WTC11 (cell line): Measurements from ENCODE around the gene ZNF3. TPM values are rescaled to one million over a fixed set of nuclear protein-coding genes. Genes with fewer than 3 reads are reported as not detected.
"Not testable (repeated sequence)": the region's sequence is repeated elsewhere in the genome, so short reads cannot be mapped to it uniquely, and the experiment has no call there.

Experiments
- ATAC-seq: fragments of 200-7000 bp; cut with Tn5 transposase; 2 replicates; pipeline ENCODE4 v1.10.0; 2021; ENCODE audit warnings: mild to moderate bottlenecking, moderate library complexity
- CTCF ChIA-PET: fragments of 300-600 bp; sonication (Branson Sonifier 250); formaldehyde crosslinking; loops from one replicate; lab custom pipeline; 2021; ENCODE audit warnings: antibody characterized with exemption; lab: Charles Lee
- POLR2A ChIA-PET: fragments of 350-600 bp; sonication (Branson Sonifier 250); formaldehyde crosslinking; loops from one replicate; lab custom pipeline; 2021; ENCODE audit warnings: antibody characterized with exemption; lab: Charles Lee
- DNase-seq: peaks from one replicate; pipeline ENCODE4 v3.0.0; 2021; ENCODE audit warnings: low spot score
- H3K27ac Mint-ChIP-seq: 2 replicates; pipeline ENCODE4 v1.8.0; 2021; ENCODE audit warnings: mixed read lengths
- H3K27me3 Mint-ChIP-seq: 2 replicates; pipeline ENCODE4 v1.8.0; 2021; ENCODE audit warnings: low read depth, mild to moderate bottlenecking, moderate library complexity, mixed read lengths
- H3K36me3 Mint-ChIP-seq: 2 replicates; pipeline ENCODE4 v1.8.0; 2021; ENCODE audit warnings: mixed read lengths
- H3K4me1 Mint-ChIP-seq: 2 replicates; pipeline ENCODE4 v1.8.0; 2022; ENCODE audit warnings: mixed read lengths
- H3K4me3 Mint-ChIP-seq: 2 replicates; pipeline ENCODE4 v1.8.0; 2021; ENCODE audit warnings: mild to moderate bottlenecking, moderate library complexity, mixed read lengths
- H3K9me3 Mint-ChIP-seq: 2 replicates; pipeline ENCODE4 v1.8.0; 2021; ENCODE audit warnings: mixed read lengths
- CTCF ChIP-seq: fragments of 200-600 bp; IDR thresholded peaks from 2 replicates; pipeline ENCODE4 v1.8.0; 2022; ENCODE audit warnings: antibody characterized with exemption
- ETV6 ChIP-seq: sonication (generic); formaldehyde crosslinking; IDR thresholded peaks from 2 replicates; pipeline ENCODE4 v1.8.1; 2022; ENCODE audit warnings: mild to moderate bottlenecking, missing genetic modification reagents
- FOXK1 ChIP-seq: sonication (generic); formaldehyde crosslinking; IDR thresholded peaks from 2 replicates; pipeline ENCODE4 v1.8.0; 2022; ENCODE audit warnings: mild to moderate bottlenecking, moderate library complexity, missing genetic modification reagents
- GABPB1 ChIP-seq: sonication (generic); formaldehyde crosslinking; IDR thresholded peaks from 2 replicates; pipeline ENCODE4 v1.8.1; 2023; ENCODE audit warnings: mild to moderate bottlenecking, missing genetic modification reagents
- NFE2L1 ChIP-seq: sonication (generic); formaldehyde crosslinking; IDR thresholded peaks from 2 replicates; pipeline ENCODE4 v1.8.1; 2023; ENCODE audit warnings: missing genetic modification reagents
- NR2C2 ChIP-seq: sonication (generic); formaldehyde crosslinking; IDR thresholded peaks from 2 replicates; pipeline ENCODE4 v1.8.0; 2022; ENCODE audit warnings: mild to moderate bottlenecking, missing genetic modification reagents
- OVOL2 ChIP-seq: fragments of 250-450 bp; sonication (Bioruptor Pico); IDR thresholded peaks from 2 replicates; pipeline ENCODE4 v1.9.0; 2021; ENCODE audit warnings: mild to moderate bottlenecking, borderline replicate concordance
- RELA ChIP-seq: sonication (generic); formaldehyde crosslinking; IDR thresholded peaks from 2 replicates; pipeline ENCODE4 v1.8.1; 2022; ENCODE audit warnings: missing genetic modification reagents, mild to moderate bottlenecking, borderline replicate concordance
- SMAD3 ChIP-seq: sonication (generic); formaldehyde crosslinking; IDR thresholded peaks from 2 replicates; pipeline ENCODE4 v1.8.0; 2022; ENCODE audit warnings: missing genetic modification reagents, mild to moderate bottlenecking, borderline replicate concordance
- TCF7 ChIP-seq: sonication (generic); formaldehyde crosslinking; IDR thresholded peaks from 2 replicates; pipeline ENCODE4 v1.8.0; 2022; ENCODE audit warnings: mild to moderate bottlenecking, low read depth, missing genetic modification reagents, moderate library complexity
- ZBTB43 ChIP-seq: sonication (generic); formaldehyde crosslinking; IDR thresholded peaks from 2 replicates; pipeline ENCODE4 v1.8.1; 2023; ENCODE audit warnings: mild to moderate bottlenecking, missing genetic modification reagents
- ZNF121 ChIP-seq: sonication (generic); formaldehyde crosslinking; IDR thresholded peaks from 2 replicates; pipeline ENCODE4 v1.8.0; 2023; ENCODE audit warnings: missing genetic modification reagents
- total RNA-seq: library from RNA; stranded (reverse); gene quantifications from 3 replicates; pipeline ENCODE4 v1.2.3, GENCODE V29; 2021
- TF ChIP-seq, protein P1 (sequence below): sonication (generic); formaldehyde crosslinking; IDR thresholded peaks from 2 replicates; pipeline ENCODE4 v1.8.0; 2022; ENCODE audit warnings: mild to moderate bottlenecking, missing genetic modification reagents
- TF ChIP-seq, protein P2 (sequence below): sonication (generic); formaldehyde crosslinking; IDR thresholded peaks from 2 replicates; pipeline ENCODE4 v1.8.1; 2022; ENCODE audit warnings: missing genetic modification reagents, borderline replicate concordance
- TF ChIP-seq, protein P3 (sequence below): sonication (generic); formaldehyde crosslinking; IDR thresholded peaks from 2 replicates; pipeline ENCODE4 v1.8.0; 2022; ENCODE audit warnings: mild to moderate bottlenecking, missing genetic modification reagents
- TF ChIP-seq, protein P4 (sequence below): sonication (generic); formaldehyde crosslinking; IDR thresholded peaks from 2 replicates; pipeline ENCODE4 v1.8.0; 2022; ENCODE audit warnings: mild to moderate bottlenecking, missing genetic modification reagents
- TF ChIP-seq, protein P5 (sequence below): fragments of 250-450 bp; sonication (Bioruptor Pico); IDR thresholded peaks from 2 replicates; pipeline ENCODE4 v2.1.2; 2022; ENCODE audit warnings: mild to moderate bottlenecking, moderate library complexity
- TF ChIP-seq, protein P6 (sequence below): sonication (generic); formaldehyde crosslinking; IDR thresholded peaks from 2 replicates; pipeline ENCODE4 v1.8.1; 2023; ENCODE audit warnings: mild to moderate bottlenecking, moderate library complexity, missing genetic modification reagents

ZNF3 gene
- total RNA-seq, 1 experiment from 2014 or later = 48.3 TPM

DNA sequence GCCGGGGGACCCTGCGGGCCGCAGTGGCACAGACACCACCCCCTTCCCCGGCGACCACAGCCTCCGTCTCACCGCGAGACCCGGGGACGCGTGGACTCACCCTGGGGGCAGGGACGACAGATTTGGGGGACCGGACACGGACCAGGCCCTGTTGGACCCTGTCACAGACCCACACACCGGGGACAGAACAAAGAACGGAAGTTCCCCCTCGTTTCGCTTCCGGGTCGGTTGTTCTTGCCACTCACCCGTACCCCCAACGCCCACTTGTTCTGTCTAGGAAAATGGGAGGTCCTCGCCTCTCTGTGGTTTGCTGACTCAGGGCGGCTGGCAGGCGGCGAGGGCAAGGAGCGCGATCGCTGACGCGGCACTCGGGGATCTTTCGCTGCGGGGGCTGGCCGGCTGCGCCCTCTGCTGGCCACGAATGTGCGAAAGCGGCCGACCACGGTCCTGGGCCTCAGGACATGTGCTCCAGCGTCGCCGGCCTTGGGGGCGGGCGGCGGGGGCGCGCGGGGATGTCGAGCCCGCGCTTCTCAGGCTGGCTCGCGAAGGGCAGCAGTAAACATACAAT is at the start of gene ZNF3 (continued):
- TF ChIP-seq OVOL2 = no peak
- 0 out of 2 replicates have a peak, but pooled peaks have one; percentile 41 for TF ChIP-seq RELA
- peak; percentile 98 for TF ChIP-seq NR2C2 (CRISPR knock-in tag)
- peak; percentile 91 for TF ChIP-seq ZBTB43 (CRISPR knock-in tag)
- TF ChIP-seq, protein P1, sequence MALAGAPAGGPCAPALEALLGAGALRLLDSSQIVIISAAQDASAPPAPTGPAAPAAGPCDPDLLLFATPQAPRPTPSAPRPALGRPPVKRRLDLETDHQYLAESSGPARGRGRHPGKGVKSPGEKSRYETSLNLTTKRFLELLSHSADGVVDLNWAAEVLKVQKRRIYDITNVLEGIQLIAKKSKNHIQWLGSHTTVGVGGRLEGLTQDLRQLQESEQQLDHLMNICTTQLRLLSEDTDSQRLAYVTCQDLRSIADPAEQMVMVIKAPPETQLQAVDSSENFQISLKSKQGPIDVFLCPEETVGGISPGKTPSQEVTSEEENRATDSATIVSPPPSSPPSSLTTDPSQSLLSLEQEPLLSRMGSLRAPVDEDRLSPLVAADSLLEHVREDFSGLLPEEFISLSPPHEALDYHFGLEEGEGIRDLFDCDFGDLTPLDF = peak; percentile 57; the same call in 1 of the 2 replicates

GRCh38 chr7:100130608-100131453 is 49.3 kb upstream of the ZNF3 start:
- H3K36me3 Mint-ChIP-seq = no peaks in the 10 kb centered on the region
- POLR2A ChIA-PET = interaction anchor here (0.7 to 1.7 kb wide), 5 partner anchors 18 to 49 kb away, joined by 3 to 11 read pairs (median 4); partner anchors contain the start of genes AP4M1, GAL3ST4, GPC2 and LAMTOR4
- H3K27ac Mint-ChIP-seq = no peak overlapping the region
- H3K4me3 Mint-ChIP-seq = peak overlapping the region; percentile 35; the same call in 1 of the 2 replicates
- peaks cover 15% of the 10 kb centered on the region for H3K27me3 Mint-ChIP-seq
- no peaks in the 10 kb centered on the region for H3K9me3 Mint-ChIP-seq
- TF ChIP-seq ZNF121 = peak; percentile 95
- TF ChIP-seq GABPB1 (CRISPR knock-in tag) = peak; percentile 73
- no peak for TF ChIP-seq SMAD3 (CRISPR knock-in tag)
- no peak for TF ChIP-seq TCF7
- TF ChIP-seq, protein P2, sequence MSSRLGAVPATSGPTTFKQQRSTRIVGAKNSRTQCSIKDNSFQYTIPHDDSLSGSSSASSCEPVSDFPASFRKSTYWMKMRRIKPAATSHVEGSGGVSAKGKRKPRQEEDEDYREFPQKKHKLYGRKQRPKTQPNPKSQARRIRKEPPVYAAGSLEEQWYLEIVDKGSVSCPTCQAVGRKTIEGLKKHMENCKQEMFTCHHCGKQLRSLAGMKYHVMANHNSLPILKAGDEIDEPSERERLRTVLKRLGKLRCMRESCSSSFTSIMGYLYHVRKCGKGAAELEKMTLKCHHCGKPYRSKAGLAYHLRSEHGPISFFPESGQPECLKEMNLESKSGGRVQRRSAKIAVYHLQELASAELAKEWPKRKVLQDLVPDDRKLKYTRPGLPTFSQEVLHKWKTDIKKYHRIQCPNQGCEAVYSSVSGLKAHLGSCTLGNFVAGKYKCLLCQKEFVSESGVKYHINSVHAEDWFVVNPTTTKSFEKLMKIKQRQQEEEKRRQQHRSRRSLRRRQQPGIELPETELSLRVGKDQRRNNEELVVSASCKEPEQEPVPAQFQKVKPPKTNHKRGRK = peak; percentile 99
- no peak for TF ChIP-seq FOXK1 (CRISPR knock-in tag)
- TF ChIP-seq, protein P3, sequence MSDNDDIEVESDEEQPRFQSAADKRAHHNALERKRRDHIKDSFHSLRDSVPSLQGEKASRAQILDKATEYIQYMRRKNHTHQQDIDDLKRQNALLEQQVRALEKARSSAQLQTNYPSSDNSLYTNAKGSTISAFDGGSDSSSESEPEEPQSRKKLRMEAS = 0 out of 2 replicates have a peak, but pooled peaks have one; percentile 42
- TF ChIP-seq NFE2L1 (CRISPR knock-in tag) = no peak
- TF ChIP-seq, protein P4, sequence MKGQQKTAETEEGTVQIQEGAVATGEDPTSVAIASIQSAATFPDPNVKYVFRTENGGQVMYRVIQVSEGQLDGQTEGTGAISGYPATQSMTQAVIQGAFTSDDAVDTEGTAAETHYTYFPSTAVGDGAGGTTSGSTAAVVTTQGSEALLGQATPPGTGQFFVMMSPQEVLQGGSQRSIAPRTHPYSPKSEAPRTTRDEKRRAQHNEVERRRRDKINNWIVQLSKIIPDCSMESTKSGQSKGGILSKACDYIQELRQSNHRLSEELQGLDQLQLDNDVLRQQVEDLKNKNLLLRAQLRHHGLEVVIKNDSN = 0 out of 2 replicates have a peak, but pooled peaks have one; percentile 18
- TF ChIP-seq, protein P5, sequence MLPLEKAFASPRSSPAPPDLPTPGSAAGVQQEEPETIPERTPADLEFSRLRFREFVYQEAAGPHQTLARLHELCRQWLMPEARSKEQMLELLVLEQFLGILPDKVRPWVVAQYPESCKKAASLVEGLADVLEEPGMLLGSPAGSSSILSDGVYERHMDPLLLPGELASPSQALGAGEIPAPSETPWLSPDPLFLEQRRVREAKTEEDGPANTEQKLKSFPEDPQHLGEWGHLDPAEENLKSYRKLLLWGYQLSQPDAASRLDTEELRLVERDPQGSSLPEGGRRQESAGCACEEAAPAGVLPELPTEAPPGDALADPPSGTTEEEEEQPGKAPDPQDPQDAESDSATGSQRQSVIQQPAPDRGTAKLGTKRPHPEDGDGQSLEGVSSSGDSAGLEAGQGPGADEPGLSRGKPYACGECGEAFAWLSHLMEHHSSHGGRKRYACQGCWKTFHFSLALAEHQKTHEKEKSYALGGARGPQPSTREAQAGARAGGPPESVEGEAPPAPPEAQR (CRISPR knock-in tag) = no peak
- TF ChIP-seq ETV6 (CRISPR knock-in tag) = no peak
- TF ChIP-seq, protein P6, sequence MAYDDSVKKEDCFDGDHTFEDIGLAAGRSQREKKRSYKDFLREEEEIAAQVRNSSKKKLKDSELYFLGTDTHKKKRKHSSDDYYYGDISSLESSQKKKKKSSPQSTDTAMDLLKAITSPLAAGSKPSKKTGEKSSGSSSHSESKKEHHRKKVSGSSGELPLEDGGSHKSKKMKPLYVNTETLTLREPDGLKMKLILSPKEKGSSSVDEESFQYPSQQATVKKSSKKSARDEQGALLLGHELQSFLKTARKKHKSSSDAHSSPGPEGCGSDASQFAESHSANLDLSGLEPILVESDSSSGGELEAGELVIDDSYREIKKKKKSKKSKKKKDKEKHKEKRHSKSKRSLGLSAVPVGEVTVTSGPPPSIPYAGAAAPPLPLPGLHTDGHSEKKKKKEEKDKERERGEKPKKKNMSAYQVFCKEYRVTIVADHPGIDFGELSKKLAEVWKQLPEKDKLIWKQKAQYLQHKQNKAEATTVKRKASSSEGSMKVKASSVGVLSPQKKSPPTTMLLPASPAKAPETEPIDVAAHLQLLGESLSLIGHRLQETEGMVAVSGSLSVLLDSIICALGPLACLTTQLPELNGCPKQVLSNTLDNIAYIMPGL (CRISPR knock-in tag) = 0 out of 2 replicates have a peak, but pooled peaks have one; percentile 52
- TF ChIP-seq CTCF = peak; percentile 96
- peaks cover 7% of the 10 kb centered on the region for H3K4me1 Mint-ChIP-seq
- CTCF ChIA-PET = interaction anchor here (0.6 to 4.9 kb wide), 39 partner anchors 8 to 1605 kb away, joined by 3 to 54 read pairs (median 4); partner anchors contain the start of genes AP4M1, GAL3ST4, GJC3 and GPC2
- peak; percentile 56 for ATAC-seq
- DNase-seq = peak; percentile 96

DNA sequence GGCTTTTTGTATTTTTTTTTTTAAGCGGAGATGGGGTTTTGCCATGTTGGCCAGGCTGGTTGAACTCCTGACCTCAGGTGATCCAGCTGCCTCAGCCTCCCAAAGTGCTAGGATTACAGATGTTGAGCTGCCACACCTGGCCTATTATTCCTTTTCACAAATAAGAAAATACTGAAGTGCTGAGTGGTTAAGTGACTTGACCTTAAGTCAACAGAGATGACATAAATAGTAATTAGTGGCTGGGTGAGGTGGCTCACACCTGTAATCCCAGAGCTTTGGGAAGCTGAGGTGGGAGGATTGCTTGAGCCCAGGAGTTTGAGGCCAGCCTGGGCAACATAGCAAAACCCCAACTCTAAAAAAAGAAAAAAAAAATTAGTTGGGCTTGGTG is 48.7 kb upstream of the ZNF3 start:
- not testable (repeated sequence) for H3K4me3 Mint-ChIP-seq, H3K27ac Mint-ChIP-seq, DNase-seq, H3K9me3 Mint-ChIP-seq, ATAC-seq, H3K36me3 Mint-ChIP-seq
- H3K27me3 Mint-ChIP-seq = peaks cover 15% of the 10 kb centered on the region
- ChIA-PET POLR2A (interaction anchor here (0.6 to 1.7 kb wide), 5 partner anchors 29 to 48 kb away, joined by 3 to 11 read pairs (median 4); partner anchors contain the start of genes AP4M1, GAL3ST4, GPC2 and MCM7), CTCF (interaction anchor here (0.6 to 4.9 kb wide), 30 partner anchors 8 to 277 kb away, joined by 3 to 54 read pairs (median 6); partner anchors contain the start of genes AP4M1, GAL3ST4, GJC3 and GPC2)
- H3K4me1 Mint-ChIP-seq = peaks cover 11% of the 10 kb centered on the region
